Skin epidermis (tissue), 12 donors: Measurements from ENCODE around the gene RAPSN.

Experiments
- H3K27ac ChIP-seq, 21 experiments: fragments of 200-600 bp; sonication (generic) in 11 of 21; one replicate each; pipeline ENCODE4 v1.5.0; 2020; ENCODE audit warnings: mild to moderate bottlenecking in 3 of 21, inconsistent platforms in 2 of 21, moderate library complexity in 2 of 21
- H3K4me3 ChIP-seq, 7 experiments: fragments of 200-600 bp; sonication (generic) in 2 of 7; one replicate each; pipeline ENCODE4 v1.5.0; 2020; ENCODE audit warnings: inconsistent platforms in 2 of 7, mild to moderate bottlenecking in 2 of 7, moderate library complexity in 1 of 7

The RAPSN gene

GRCh38 chr11:47437218-47437745 is 11.7 kb downstream of the RAPSN start:
- Histone ChIP-seq H3K4me3 (no peak overlapping the region), H3K27ac (no peak overlapping the region)

GRCh38 chr11:47436726-47437125 is 12.2 kb downstream of the RAPSN start:
- no peak overlapping the region for H3K4me3 ChIP-seq

GRCh38 chr11:47435687-47436086 is 13.2 kb downstream of the RAPSN start:
- Histone ChIP-seq H3K4me3 (no peak overlapping the region), H3K27ac (no peak overlapping the region)

More at GRCh38 chr11:47436726-47437125, 12.2 kb downstream of the RAPSN start:
- no peak overlapping the region for H3K27ac ChIP-seq

- H3K27ac ChIP-seq: no peak overlapping the region
- H3K4me3 ChIP-seq: no peak overlapping the region
These were observed 14.7 kb downstream of the RAPSN start for GRCh38 chr11:47434011-47434786.

- Histone ChIP-seq H3K27ac (no peak overlapping the region), H3K4me3 (no peak overlapping the region)
These were observed 15.8 kb downstream of the RAPSN start for GRCh38 chr11:47433157-47433556.

- no peak overlapping the region for H3K27ac ChIP-seq
- H3K4me3 ChIP-seq: no peak overlapping the region
These were observed 17.4 kb downstream of the RAPSN start for GRCh38 chr11:47431356-47432083.

GRCh38 chr11:47430524-47430923 is 18.4 kb downstream of the RAPSN start:
- no peak overlapping the region for H3K4me3 ChIP-seq
- H3K27ac ChIP-seq: no peak overlapping the region

- Histone ChIP-seq H3K4me3 (peak within 1 kb of the TSS; percentile 62 to 98 (median 96)), H3K27ac (peak within 1 kb of the TSS; percentile 65 to 99 (median 95))
These were observed 22.6 kb downstream of the RAPSN start, which contains the start of gene PSMC3 for GRCh38 chr11:47426062-47426956. Gene PSMC3, minus strand, starts transcription at chr11:47426439. Its CDS starts 160 bp downstream, at chr11:47426279.

GRCh38 chr11:47425611-47426010 is 23.3 kb downstream of the RAPSN start:
- H3K4me3 ChIP-seq: peak overlapping the region; percentile 62 to 98 (median 96)
- peak overlapping the region; percentile 65 to 99 (median 95) for H3K27ac ChIP-seq

- Histone ChIP-seq H3K27ac (peak overlapping the region in 1 of 21 experiments; percentile 14), H3K4me3 (no peak overlapping the region)
These were observed 30.3 kb downstream of the RAPSN start for GRCh38 chr11:47418454-47419259.

- Histone ChIP-seq H3K4me3 (no peak overlapping the region), H3K27ac (peak overlapping the region in 1 of 21 experiments; percentile 5)
These were observed 31.2 kb downstream of the RAPSN start for GRCh38 chr11:47417712-47418111.

GRCh38 chr11:47415949-47416472 is 32.9 kb downstream of the RAPSN start:
- Histone ChIP-seq H3K4me3 (no peak overlapping the region), H3K27ac (peak overlapping the region in 19 of 21 experiments; percentile 30 to 81 (median 65))

GRCh38 chr11:47415091-47415854 is 33.7 kb downstream of the RAPSN start:
- H3K27ac ChIP-seq: peak overlapping the region in 19 of 21 experiments; percentile 30 to 81 (median 65)
- no peak overlapping the region for H3K4me3 ChIP-seq

- no peak overlapping the region for H3K4me3 ChIP-seq
- peak overlapping the region in 2 of 21 experiments; percentile 0 to 14 for H3K27ac ChIP-seq
These were observed 34.3 kb downstream of the RAPSN start for GRCh38 chr11:47414685-47415070.

GRCh38 chr11:47413908-47414684 is 34.8 kb downstream of the RAPSN start:
- Histone ChIP-seq H3K4me3 (no peak overlapping the region), H3K27ac (peak overlapping the region in 4 of 21 experiments; percentile 0 to 14 (median 9))

- Histone ChIP-seq H3K27ac (peak overlapping the region in 1 of 21 experiments; percentile 0), H3K4me3 (no peak overlapping the region)
These were observed 35.6 kb downstream of the RAPSN start for GRCh38 chr11:47413351-47413750.
